KMS-11 (cell line): Measurements from ENCODE around the gene OR2AJ1.

Source experiments
- H2AFZ ChIP-seq: fragments of 200-600 bp; sonication (generic); 2 replicates; pipeline ENCODE4 v1.6.1; 2016; ENCODE audit warnings: antibody characterized with exemption, mixed run types, low read depth
- H3K27ac ChIP-seq: fragments of 200-600 bp; sonication (generic); 2 replicates; pipeline ENCODE4 v1.6.1; 2016; ENCODE audit warnings: mild to moderate bottlenecking, mixed run types
- H3K27me3 ChIP-seq: fragments of 200-600 bp; sonication (generic); 2 replicates; pipeline ENCODE4 v1.6.1; 2017; ENCODE audit warnings: mild to moderate bottlenecking, low read depth, mixed run types, moderate library complexity; ENCODE audit not compliant: insufficient read depth
- H3K36me3 ChIP-seq: fragments of 200-600 bp; sonication (generic); 2 replicates; pipeline ENCODE4 v1.6.1; 2017; ENCODE audit warnings: mild to moderate bottlenecking, mixed run types; ENCODE audit not compliant: insufficient read depth
- H3K4me1 ChIP-seq: fragments of 200-600 bp; sonication (generic); 2 replicates; pipeline ENCODE4 v1.6.1; 2016; ENCODE audit warnings: mild to moderate bottlenecking, low read depth, mixed run types; ENCODE audit not compliant: poor library complexity, severe bottlenecking
- H3K4me2 ChIP-seq: fragments of 200-600 bp; sonication (generic); 2 replicates; pipeline ENCODE4 v1.7.0; 2016; ENCODE audit warnings: mild to moderate bottlenecking, mixed run types
- H3K4me3 ChIP-seq: fragments of 200-600 bp; sonication (generic); IDR thresholded peaks from 2 replicates; pipeline ENCODE4 v1.6.1; 2017; ENCODE audit warnings: low read depth, low read length, mixed read lengths; ENCODE audit not compliant: insufficient read depth
- H3K79me2 ChIP-seq: fragments of 200-600 bp; sonication (generic); 2 replicates; pipeline ENCODE4 v1.6.1; 2016; ENCODE audit warnings: low read depth, mixed run types; ENCODE audit not compliant: insufficient read depth
- H3K9ac ChIP-seq: fragments of 200-600 bp; sonication (generic); 2 replicates; pipeline ENCODE4 v1.6.1; 2016; ENCODE audit warnings: mild to moderate bottlenecking, mixed run types
- H4K20me1 ChIP-seq: fragments of 200-600 bp; sonication (generic); 2 replicates; pipeline ENCODE4 v1.6.1; 2016; ENCODE audit warnings: mild to moderate bottlenecking, mixed run types; ENCODE audit not compliant: insufficient read depth
- CTCF ChIP-seq: fragments of 200-600 bp; sonication (generic); conservative IDR thresholded peaks from 2 replicates; pipeline ENCODE4 v1.6.1; 2017; ENCODE audit warnings: low read depth, mild to moderate bottlenecking, antibody characterized with exemption, low read length, moderate library complexity, mixed read lengths

OR2AJ1 gene

GRCh38 chr1:247919952-247920351 lies 4.7 kb upstream of the OR2AJ1 start, which contains the start of gene OR2T8:
Gene OR2T8, plus strand, starts transcription at chr1:247920252. Its CDS starts 766 bp downstream, at chr1:247921018.
- no peak for TF ChIP-seq CTCF

GRCh38 chr1:247923941-247924340 lies 748 bp upstream of the OR2AJ1 start:
- H3K79me2 ChIP-seq = no peaks in the 10 kb centered on the region
- H3K27ac ChIP-seq = no peak overlapping the region
- no peaks in the 10 kb centered on the region for H3K27me3 ChIP-seq
- no peaks in the 10 kb centered on the region for H3K36me3 ChIP-seq
- no peak overlapping the region for H2AFZ ChIP-seq
- no peaks in the 10 kb centered on the region for H3K4me1 ChIP-seq
- H4K20me1 ChIP-seq = no peaks in the 10 kb centered on the region
- H3K9ac ChIP-seq = no peak overlapping the region
- H3K4me3 ChIP-seq = no peak overlapping the region
- no peak overlapping the region for H3K4me2 ChIP-seq
- TF ChIP-seq CTCF = no peak

More at GRCh38 chr1:247919952-247920351, 4.7 kb upstream of the OR2AJ1 start, which contains the start of gene OR2T8:
- no peaks in the 10 kb centered on the region for H3K36me3 ChIP-seq
- H3K27ac ChIP-seq = no peak within 1 kb of the TSS
- no peaks in the 10 kb centered on the region for H3K79me2 ChIP-seq
- H3K9ac ChIP-seq = no peak within 1 kb of the TSS
- H3K4me3 ChIP-seq = no peak within 1 kb of the TSS
- no peak within 1 kb of the TSS for H2AFZ ChIP-seq
- no peaks in the 10 kb centered on the region for H3K27me3 ChIP-seq
- no peaks in the 10 kb centered on the region for H3K4me1 ChIP-seq
- H3K4me2 ChIP-seq = no peak within 1 kb of the TSS
- H4K20me1 ChIP-seq = no peaks in the 10 kb centered on the region

GRCh38 chr1:247933989-247934388 lies 9.3 kb downstream of the OR2AJ1 start:
- Histone ChIP-seq H3K27ac (no peak overlapping the region), H3K4me1 (no peaks in the 10 kb centered on the region), H3K27me3 (no peaks in the 10 kb centered on the region), H3K79me2 (no peaks in the 10 kb centered on the region), H3K4me2 (no peak overlapping the region), H3K9ac (no peak overlapping the region), H3K36me3 (no peaks in the 10 kb centered on the region), H4K20me1 (no peaks in the 10 kb centered on the region), H2AFZ (no peak overlapping the region), H3K4me3 (no peak overlapping the region)
- TF ChIP-seq CTCF = no peak

- Histone ChIP-seq H3K79me2 (no peaks in the 10 kb centered on the region), H3K4me3 (no peak overlapping the region), H3K36me3 (no peaks in the 10 kb centered on the region), H3K9ac (no peak overlapping the region), H3K27me3 (no peaks in the 10 kb centered on the region), H3K4me2 (no peak overlapping the region), H3K27ac (no peak overlapping the region), H4K20me1 (no peaks in the 10 kb centered on the region), H2AFZ (no peak overlapping the region), H3K4me1 (no peaks in the 10 kb centered on the region)
- TF ChIP-seq CTCF = no peak
Measured at GRCh38 chr1:247935781-247936180, 11.1 kb downstream of the OR2AJ1 start.
